Mesendoderm (in vitro differentiated cells): ENCODE data around the gene CLCN4.

ENCODE experiments used
- DNase-seq: peaks from one replicate; pipeline ENCODE4 v3.0.0; 2013
- H2AK5ac ChIP-seq: 2 replicates; pipeline ENCODE4 v1.6.1; 2013; ENCODE audit warnings: low read length, inconsistent platforms
- H2BK120ac ChIP-seq: 2 replicates; pipeline ENCODE4 v1.6.1; 2013; ENCODE audit warnings: low read depth, mild to moderate bottlenecking, low read length, moderate library complexity, mixed read lengths
- H2BK15ac ChIP-seq: replicated peaks from 2 replicates; pipeline ENCODE4 v1.6.1; 2013; ENCODE audit warnings: low read depth, mild to moderate bottlenecking, moderate library complexity
- H2BK5ac ChIP-seq: 2 replicates; pipeline ENCODE4 v1.6.1; 2013; ENCODE audit warnings: low read length, inconsistent platforms
- H3K18ac ChIP-seq: 2 replicates; pipeline ENCODE4 v1.6.1; 2013; ENCODE audit warnings: mild to moderate bottlenecking, low read length, mixed read lengths
- H3K23ac ChIP-seq: one replicate; pipeline ENCODE4 v1.6.1; 2013; ENCODE audit warnings: low read length
- H3K27ac ChIP-seq: 2 replicates; pipeline ENCODE4 v1.5.1; 2013; ENCODE audit warnings: low read depth, mild to moderate bottlenecking, inconsistent platforms, low read length, moderate library complexity
- H3K27me3 ChIP-seq: 2 replicates; pipeline ENCODE4 v1.6.1; 2013; ENCODE audit warnings: low read length, control low read depth, mild to moderate bottlenecking, inconsistent platforms; ENCODE audit not compliant: insufficient read depth, poor library complexity
- H3K36me3 ChIP-seq: 2 replicates; pipeline ENCODE4 v1.6.1; 2013; ENCODE audit warnings: low read length, inconsistent platforms; ENCODE audit not compliant: control insufficient read depth, insufficient read depth
- H3K4ac ChIP-seq: one replicate; pipeline ENCODE4 v1.6.1; 2013; ENCODE audit warnings: low read depth, mild to moderate bottlenecking, low read length, moderate library complexity
- H3K4me1 ChIP-seq: 2 replicates; pipeline ENCODE4 v1.6.1; 2013; ENCODE audit warnings: low read depth, low read length, inconsistent platforms; ENCODE audit not compliant: control insufficient read depth
- H3K4me2 ChIP-seq: 2 replicates; pipeline ENCODE4 v1.6.1; 2013; ENCODE audit warnings: low read length
- H3K4me3 ChIP-seq: 2 replicates; pipeline ENCODE4 v1.5.1; 2013; ENCODE audit warnings: mild to moderate bottlenecking, low read length
- H3K56ac ChIP-seq: one replicate; pipeline ENCODE4 v1.6.1; 2013; ENCODE audit warnings: low read length
- H3K79me1 ChIP-seq: 2 replicates; pipeline ENCODE4 v1.6.1; 2013; ENCODE audit warnings: low read length, inconsistent platforms
- H3K79me2 ChIP-seq: 2 replicates; pipeline ENCODE4 v1.6.1; 2013; ENCODE audit warnings: mild to moderate bottlenecking, low read length; ENCODE audit not compliant: control insufficient read depth, insufficient read depth
- H3K9ac ChIP-seq: 2 replicates; pipeline ENCODE4 v1.6.1; 2013; ENCODE audit warnings: low read length, inconsistent platforms
- H4K5ac ChIP-seq: one replicate; pipeline ENCODE4 v1.6.1; 2013; ENCODE audit warnings: low read length
- H4K8ac ChIP-seq: one replicate; pipeline ENCODE4 v1.6.1; 2013; ENCODE audit warnings: low read depth, mild to moderate bottlenecking, control low read depth, low read length, moderate library complexity
- WGBS: extraction: QIAGEN DNeasy Blood & Tissue Kit; methylation state at CpG from one replicate; pipeline ENCODE4 v1.1.7; 2013; ENCODE audit warnings: low lambda C conversion rate, missing lambda C conversion rate; ENCODE audit not compliant: insufficient coverage; ENCODE audit errors: extremely low coverage; 5-methylcytosine and 5-hydroxymethylcytosine counted together

CLCN4 gene

DNA sequence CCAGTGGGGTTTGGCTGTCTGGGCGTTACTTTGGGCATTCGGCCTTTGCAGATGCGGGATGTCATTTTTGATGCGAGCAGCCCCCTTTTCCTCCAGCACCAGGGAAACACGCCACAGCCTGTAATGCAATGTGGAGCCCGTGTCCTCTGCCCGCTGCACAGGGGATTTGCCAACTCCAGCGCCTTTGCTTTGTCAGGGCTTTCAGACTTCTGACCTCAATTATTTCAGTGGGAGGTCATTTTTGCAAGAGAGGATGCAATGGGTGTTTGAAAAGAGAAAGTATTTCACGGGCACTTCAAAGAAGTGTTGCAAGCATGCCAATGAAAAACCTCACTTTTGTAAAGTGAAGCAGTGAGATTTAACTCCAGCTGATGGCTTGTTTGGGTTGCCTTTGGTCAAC, 11.5 kb downstream of the CLCN4 start:
- no peak overlapping the region for H4K8ac ChIP-seq
- no peaks in the 10 kb centered on the region for H3K79me2 ChIP-seq
- H3K36me3 ChIP-seq = no peaks in the 10 kb centered on the region
- H3K4ac ChIP-seq = no peak overlapping the region
- DNase-seq = no peak
- no peak overlapping the region for H4K5ac ChIP-seq
- no peak overlapping the region for H3K18ac ChIP-seq
- no peak overlapping the region for H2AK5ac ChIP-seq
- H3K56ac ChIP-seq = no peak overlapping the region
- H3K27me3 ChIP-seq = no peaks in the 10 kb centered on the region
- no peaks in the 10 kb centered on the region for H3K4me1 ChIP-seq
- no peak overlapping the region for H3K9ac ChIP-seq
- no peak overlapping the region for H3K4me3 ChIP-seq
- H2BK5ac ChIP-seq = no peak overlapping the region
- H3K79me1 ChIP-seq = no peaks in the 10 kb centered on the region
- H3K27ac ChIP-seq = no peak overlapping the region
- no CpG with 5 or more reads among the region's 9 CpGs for WGBS
- no peak overlapping the region for H3K4me2 ChIP-seq
- H2BK15ac ChIP-seq = no peak overlapping the region
- H3K23ac ChIP-seq = no peak overlapping the region
- H2BK120ac ChIP-seq = no peak overlapping the region

DNA sequence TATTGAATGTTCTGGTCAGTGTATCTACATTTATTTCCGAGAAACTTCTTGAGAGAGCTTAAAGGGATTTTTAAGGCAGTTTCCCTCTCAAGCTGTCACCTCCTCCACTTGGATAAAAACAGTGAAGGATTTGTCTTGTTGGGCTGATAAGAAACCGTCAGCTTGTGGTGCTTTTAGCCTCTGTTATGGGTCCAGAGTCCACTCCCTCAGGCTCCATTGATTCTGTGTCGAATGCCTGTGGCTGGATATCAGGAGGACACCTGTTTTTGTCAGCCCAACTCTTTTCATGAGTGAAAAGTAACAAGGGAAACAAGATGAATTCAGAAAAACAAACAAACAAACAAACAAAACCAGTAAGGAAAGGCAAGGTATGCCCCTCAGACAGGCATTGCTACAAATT, 12.4 kb downstream of the CLCN4 start:
- no peak overlapping the region for H2BK120ac ChIP-seq
- H3K23ac ChIP-seq = no peak overlapping the region
- no peak overlapping the region for H3K56ac ChIP-seq
- no peak overlapping the region for H4K8ac ChIP-seq
- no peaks in the 10 kb centered on the region for H3K79me2 ChIP-seq
- no peak overlapping the region for H2BK5ac ChIP-seq
- no peak overlapping the region for H4K5ac ChIP-seq
- H3K4me2 ChIP-seq = no peak overlapping the region
- no peak overlapping the region for H2BK15ac ChIP-seq
- no peaks in the 10 kb centered on the region for H3K4me1 ChIP-seq
- H2AK5ac ChIP-seq = no peak overlapping the region
- H3K4ac ChIP-seq = no peak overlapping the region
- no peak overlapping the region for H3K9ac ChIP-seq
- no peaks in the 10 kb centered on the region for H3K36me3 ChIP-seq
- no peak overlapping the region for H3K27ac ChIP-seq
- no peak for DNase-seq
- no CpG with 5 or more reads among the region's 3 CpGs for WGBS
- H3K27me3 ChIP-seq = no peaks in the 10 kb centered on the region
- no peaks in the 10 kb centered on the region for H3K79me1 ChIP-seq
- H3K4me3 ChIP-seq = no peak overlapping the region
- no peak overlapping the region for H3K18ac ChIP-seq

DNA sequence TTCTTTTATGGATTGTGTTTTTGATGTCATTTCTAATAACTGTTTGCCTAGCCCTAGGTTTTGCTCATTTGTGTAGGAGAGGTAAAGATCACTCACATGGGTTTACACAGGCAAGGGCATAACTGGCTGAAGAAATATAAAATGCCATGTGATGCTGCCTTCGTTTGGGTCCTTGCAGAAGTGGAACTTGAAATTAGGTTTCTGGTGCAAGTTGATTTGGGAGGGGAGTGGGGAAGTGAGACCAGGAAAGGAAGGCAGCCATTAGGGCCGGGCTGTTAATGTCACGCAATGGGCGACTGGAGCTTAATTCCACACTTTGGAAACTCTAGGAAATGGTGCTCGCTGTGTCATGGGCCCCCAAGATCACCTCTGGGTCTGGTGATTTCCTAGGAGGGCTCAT, 14.5 kb downstream of the CLCN4 start:
- H3K4ac ChIP-seq = no peak overlapping the region
- H4K5ac ChIP-seq = no peak overlapping the region
- no peaks in the 10 kb centered on the region for H3K36me3 ChIP-seq
- no peak overlapping the region for H3K4me2 ChIP-seq
- no peak overlapping the region for H3K27ac ChIP-seq
- H3K79me2 ChIP-seq = no peaks in the 10 kb centered on the region
- H2BK5ac ChIP-seq = no peak overlapping the region
- H3K23ac ChIP-seq = no peak overlapping the region
- DNase-seq = no peak
- no peak overlapping the region for H3K56ac ChIP-seq
- no peak overlapping the region for H3K18ac ChIP-seq
- no peaks in the 10 kb centered on the region for H3K79me1 ChIP-seq
- H3K4me1 ChIP-seq = no peaks in the 10 kb centered on the region
- no peak overlapping the region for H4K8ac ChIP-seq
- no CpG with 5 or more reads among the region's 5 CpGs for WGBS
- H3K27me3 ChIP-seq = no peaks in the 10 kb centered on the region
- no peak overlapping the region for H2BK120ac ChIP-seq
- H3K4me3 ChIP-seq = no peak overlapping the region
- no peak overlapping the region for H2AK5ac ChIP-seq
- no peak overlapping the region for H3K9ac ChIP-seq
- H2BK15ac ChIP-seq = no peak overlapping the region

DNA sequence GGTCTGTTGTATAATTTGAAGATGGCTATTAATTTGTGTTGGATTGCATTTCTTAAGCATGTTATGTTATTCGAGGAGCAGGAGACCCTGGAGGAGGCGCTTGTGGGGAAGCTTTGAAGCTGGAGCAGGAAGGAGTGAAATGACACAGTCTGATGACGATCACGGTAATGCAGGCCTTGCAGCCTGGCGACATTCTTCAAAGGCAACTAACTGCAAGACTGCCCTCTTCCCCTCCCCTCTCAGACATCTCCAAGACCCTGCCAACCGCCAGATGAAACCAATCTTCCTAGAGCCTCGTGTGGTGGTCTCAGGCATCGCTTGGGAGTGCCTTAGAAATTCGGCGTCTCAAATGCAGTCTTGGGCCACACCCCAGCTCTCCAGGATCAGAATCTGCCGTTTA, 16.1 kb downstream of the CLCN4 start:
- Histone ChIP-seq H4K5ac (no peak overlapping the region), H3K56ac (peak overlapping the region; percentile 44), H3K18ac (peak overlapping the region; percentile 13), H4K8ac (no peak overlapping the region), H3K79me1 (no peaks in the 10 kb centered on the region), H3K36me3 (no peaks in the 10 kb centered on the region), H2AK5ac (no peak overlapping the region), H3K4me2 (no peak overlapping the region), H2BK120ac (no peak overlapping the region), H2BK15ac (no peak overlapping the region), H3K23ac (no peak overlapping the region), H3K79me2 (no peaks in the 10 kb centered on the region), H3K27ac (peak overlapping the region; percentile 74), H3K4me3 (no peak overlapping the region), H2BK5ac (no peak overlapping the region), H3K9ac (peak overlapping the region; percentile 30), H3K27me3 (no peaks in the 10 kb centered on the region), H3K4ac (no peak overlapping the region), H3K4me1 (no peaks in the 10 kb centered on the region)
- WGBS = no CpG with 5 or more reads among the region's 11 CpGs
- DNase-seq = peak; percentile 89

DNA sequence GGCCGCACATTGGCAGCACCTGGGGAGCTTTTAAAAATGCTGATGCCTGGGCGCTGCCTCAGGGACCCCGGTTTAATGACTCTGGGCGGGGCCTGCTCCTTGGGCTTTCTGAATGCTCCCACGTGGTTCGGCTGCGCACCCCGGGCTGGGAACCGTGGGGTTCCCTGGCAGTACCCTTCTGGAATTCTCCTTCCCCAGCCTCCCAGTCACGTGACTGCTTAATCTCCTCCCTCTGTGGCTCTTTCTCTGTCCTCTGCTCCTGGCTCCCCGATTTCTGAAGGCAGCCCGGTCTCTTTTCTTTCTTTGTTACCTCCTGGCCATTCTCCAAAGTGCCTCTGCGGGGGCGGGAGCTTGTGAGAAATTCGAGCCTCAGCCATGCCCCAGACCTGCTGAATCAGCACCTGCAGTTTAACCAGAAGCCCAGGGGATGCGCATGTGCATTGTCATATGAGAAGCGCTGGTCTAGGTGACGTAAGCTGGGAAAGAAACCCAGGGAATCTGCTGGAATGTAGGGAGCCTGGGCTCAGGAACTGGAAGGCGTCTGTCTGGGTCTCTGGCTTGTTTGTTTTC, 16.6 kb downstream of the CLCN4 start:
- H3K4me1 ChIP-seq = no peaks in the 10 kb centered on the region
- H3K56ac ChIP-seq = peak overlapping the region; percentile 44
- H3K23ac ChIP-seq = no peak overlapping the region
- H3K9ac ChIP-seq = peak overlapping the region; percentile 38
- H3K4ac ChIP-seq = no peak overlapping the region
- H3K79me2 ChIP-seq = no peaks in the 10 kb centered on the region
- H4K5ac ChIP-seq = no peak overlapping the region
- peak; percentile 96 for DNase-seq
- H3K4me2 ChIP-seq = peak overlapping the region; percentile 20
- H3K79me1 ChIP-seq = no peaks in the 10 kb centered on the region
- peak overlapping the region; percentile 74 for H3K27ac ChIP-seq
- no peak overlapping the region for H4K8ac ChIP-seq
- H3K27me3 ChIP-seq = no peaks in the 10 kb centered on the region
- WGBS = no CpG with 5 or more reads among the region's 19 CpGs
- H3K4me3 ChIP-seq = no peak overlapping the region
- peak overlapping the region; percentile 13 for H3K18ac ChIP-seq
- no peak overlapping the region for H2BK15ac ChIP-seq
- no peak overlapping the region for H2BK120ac ChIP-seq
- no peak overlapping the region for H2AK5ac ChIP-seq
- no peak overlapping the region for H2BK5ac ChIP-seq
- H3K36me3 ChIP-seq = no peaks in the 10 kb centered on the region

DNA sequence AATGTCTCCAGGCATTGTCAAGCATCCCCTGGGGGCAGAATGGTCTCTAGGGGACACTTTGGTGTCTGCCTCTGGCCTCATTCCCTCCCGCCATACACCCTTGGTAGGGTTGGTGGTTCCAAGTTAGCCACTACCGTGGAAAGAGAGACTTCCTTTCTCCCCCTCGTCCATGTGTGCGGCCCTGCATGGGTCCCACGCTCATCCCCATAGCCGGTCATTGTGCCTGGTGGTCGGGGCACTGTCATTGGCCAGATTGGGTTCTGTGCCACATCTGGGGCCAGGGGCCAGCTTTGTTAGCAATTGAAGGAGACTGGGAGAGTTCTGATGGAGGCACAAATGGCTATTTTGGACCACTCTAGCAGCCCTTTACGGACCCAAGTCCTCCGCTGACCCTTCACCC, 17.3 kb downstream of the CLCN4 start:
- H3K27ac ChIP-seq = no peak overlapping the region
- no CpG with 5 or more reads among the region's 9 CpGs for WGBS
- H3K36me3 ChIP-seq = no peaks in the 10 kb centered on the region

More for the DNA sequence above, 17.3 kb downstream of the CLCN4 start:
- H3K79me1 ChIP-seq = no peaks in the 10 kb centered on the region
- H3K18ac ChIP-seq = no peak overlapping the region
- H2BK15ac ChIP-seq = no peak overlapping the region
- no peak overlapping the region for H4K8ac ChIP-seq
- no peak for DNase-seq
- no peak overlapping the region for H3K4me3 ChIP-seq
- peak overlapping the region; percentile 5 for H3K56ac ChIP-seq
- no peak overlapping the region for H2AK5ac ChIP-seq
- H3K23ac ChIP-seq = no peak overlapping the region
- H2BK120ac ChIP-seq = no peak overlapping the region
- no peak overlapping the region for H3K4ac ChIP-seq
- no peak overlapping the region for H3K4me2 ChIP-seq
- no peak overlapping the region for H4K5ac ChIP-seq
- no peak overlapping the region for H2BK5ac ChIP-seq
- H3K4me1 ChIP-seq = no peaks in the 10 kb centered on the region
- no peaks in the 10 kb centered on the region for H3K79me2 ChIP-seq
- H3K9ac ChIP-seq = no peak overlapping the region
- no peaks in the 10 kb centered on the region for H3K27me3 ChIP-seq
